A549 (cell line): ENCODE results near the gene ERRFI1. TPM values are rescaled to one million over a fixed set of nuclear protein-coding genes. Genes with fewer than 3 reads are reported as not detected.

Source experiments
- ATAC-seq, 2 experiments: fragments of 200-7000 bp in 1 of 2; fragments of >200 bp in 1 of 2; cut with Nextera tagmentation in 1 of 2; cut with Tn5 transposase in 1 of 2; 3 replicates each; pipeline versions ENCODE4 v1.8.0 to v1.9.1; 2018 to 2020; ENCODE audit warnings: mild to moderate bottlenecking in 1 of 2, moderate library complexity in 1 of 2
- CTCF ChIA-PET: fragments of 300-600 bp; sonication (Branson Sonifier 250); formaldehyde crosslinking; extraction: SDS; loops from one replicate; lab custom pipeline; 2021; ENCODE audit warnings: antibody characterized with exemption, inconsistent platforms; lab: Yijun Ruan, JAX
- POLR2A ChIA-PET: fragments of 350-600 bp; formaldehyde crosslinking; extraction: SDS; loops from one replicate; lab custom pipeline; 2021; ENCODE audit warnings: antibody characterized with exemption, inconsistent platforms; lab: Yijun Ruan, JAX
- DNase-seq, 2 experiments: peaks; one replicate each; pipeline versions ENCODE4 v3.0.0 to v3.0.0-alpha.2; 2011 to 2016; ENCODE audit warnings: low read depth in 1 of 2, low spot score in 1 of 2
- FAIRE-seq: peaks from 2 replicates; lab custom pipeline; 2011; peaks lifted over from hg19 to GRCh38; lab: Jason Lieb, UNC
- H3K27ac ChIP-seq, 2 experiments: fragments of >200 bp; sonication (Bioruptor Twin); formaldehyde crosslinking; 3 replicates each; pipeline ENCODE4 v1.5.1; 2016 to 2017
- H3K4me1 ChIP-seq: fragments of >200 bp; sonication (Bioruptor Twin); formaldehyde crosslinking; 3 replicates; pipeline ENCODE4 v1.6.1; 2016
- H3K4me2 ChIP-seq: fragments of >200 bp; sonication (Bioruptor Twin); formaldehyde crosslinking; 3 replicates; pipeline ENCODE4 v1.6.1; 2016
- H3K4me3 ChIP-seq: fragments of >200 bp; sonication (Bioruptor Twin); formaldehyde crosslinking; 3 replicates; pipeline ENCODE4 v1.5.1; 2016
- H3K9me3 ChIP-seq: fragments of >200 bp; sonication (Bioruptor Twin); formaldehyde crosslinking; 3 replicates; pipeline ENCODE4 v1.6.1; 2016
- BHLHE40 ChIP-seq: IDR thresholded peaks from 2 replicates; pipeline ENCODE4 v1.6.1; 2012; ENCODE audit warnings: low read depth, low read length, inconsistent platforms
- CEBPB ChIP-seq, 2 experiments: fragments of >200 bp in 1 of 2; sonication (Bioruptor Twin) in 1 of 2; formaldehyde crosslinking in 1 of 2; IDR thresholded peaks; 2 replicates each; pipeline ENCODE4 v1.6.1; 2012 to 2016
- CHD4 ChIP-seq: fragments of 200-600 bp; sonication (generic); IDR thresholded peaks from 2 replicates; pipeline ENCODE4 v1.6.1; 2016; ENCODE audit warnings: antibody characterized with exemption, mild to moderate bottlenecking, borderline replicate concordance
- E2F6 ChIP-seq: IDR thresholded peaks from 2 replicates; pipeline ENCODE4 v1.6.1; 2012; ENCODE audit warnings: low read depth, borderline replicate concordance
- EHF ChIP-seq: fragments of 250-450 bp; sonication (Bioruptor Pico); IDR thresholded peaks from 2 replicates; pipeline ENCODE4 v1.5.0; 2020; ENCODE audit warnings: mild to moderate bottlenecking
- EHMT2 ChIP-seq: fragments of 200-600 bp; sonication (generic); IDR thresholded peaks from 2 replicates; pipeline ENCODE4 v1.6.1; 2016; ENCODE audit warnings: antibody characterized with exemption, low read depth, mild to moderate bottlenecking, moderate library complexity
- EP300 ChIP-seq, 2 experiments: fragments of >200 bp; sonication (Bioruptor Twin); formaldehyde crosslinking; IDR thresholded peaks; 2 replicates in 1 of 2; 3 replicates in 1 of 2; pipeline ENCODE4 v1.6.1; 2016 to 2017
- FOSL2 ChIP-seq, 2 experiments: fragments of 450-650 bp in 1 of 2; fragments of >200 bp in 1 of 2; sonication (Bioruptor Twin) in 1 of 2; formaldehyde crosslinking; IDR thresholded peaks; 2 replicates each; pipeline versions ENCODE4 v1.5.0 to v1.6.1; 2016 to 2020; ENCODE audit warnings: mild to moderate bottlenecking in 1 of 2, moderate library complexity in 1 of 2
- GATA3 ChIP-seq: IDR thresholded peaks from 2 replicates; pipeline ENCODE4 v1.6.1; 2012; ENCODE audit warnings: borderline replicate concordance
- HEYL ChIP-seq: fragments of 250-450 bp; sonication (Bioruptor Pico); IDR thresholded peaks from 2 replicates; pipeline ENCODE4 v1.8.0; 2021; ENCODE audit warnings: mild to moderate bottlenecking, moderate library complexity
- HOXB13 ChIP-seq: fragments of 250-450 bp; sonication (Bioruptor Pico); IDR thresholded peaks from 2 replicates; pipeline ENCODE4 v1.5.0; 2020; ENCODE audit warnings: low read depth, mild to moderate bottlenecking, moderate library complexity
- HOXB5 ChIP-seq: fragments of 250-450 bp; sonication (Bioruptor Pico); IDR thresholded peaks from 2 replicates; pipeline ENCODE4 v1.5.0; 2020; ENCODE audit warnings: mild to moderate bottlenecking, moderate library complexity
- JUNB ChIP-seq: fragments of >200 bp; sonication (Bioruptor Twin); formaldehyde crosslinking; IDR thresholded peaks from 2 replicates; pipeline ENCODE4 v1.6.1; 2016
- KDM1A ChIP-seq: fragments of 200-600 bp; sonication (generic); IDR thresholded peaks from 2 replicates; pipeline ENCODE4 v1.6.1; 2016; ENCODE audit warnings: low read depth, mild to moderate bottlenecking
- MAZ ChIP-seq: fragments of 150-350 bp; IDR thresholded peaks from 2 replicates; pipeline ENCODE4 v1.6.1; 2014; ENCODE audit warnings: antibody characterized with exemption, low read depth, low read length, borderline replicate concordance
- NPAS2 ChIP-seq: fragments of 250-450 bp; sonication (Bioruptor Pico); IDR thresholded peaks from 2 replicates; pipeline ENCODE4 v1.8.0; 2022; ENCODE audit warnings: mild to moderate bottlenecking, moderate library complexity, borderline replicate concordance
- POLR2AphosphoS2 ChIP-seq: conservative IDR thresholded peaks from 2 replicates; pipeline ENCODE4 v1.6.1; 2012; ENCODE audit warnings: low read length, improper control_type of control experiment, inconsistent platforms
- RAD21 ChIP-seq, 2 experiments: fragments of >200 bp in 1 of 2; sonication (Bioruptor Twin) in 1 of 2; formaldehyde crosslinking in 1 of 2; IDR thresholded peaks in 1 of 2; conservative IDR thresholded peaks in 1 of 2; 2 replicates in 1 of 2; 3 replicates in 1 of 2; pipeline ENCODE4 v1.6.1; 2012 to 2018; ENCODE audit warnings: inconsistent platforms in 1 of 2
- RARB ChIP-seq: fragments of 250-450 bp; sonication (Bioruptor Pico); IDR thresholded peaks from 2 replicates; pipeline ENCODE4 v1.8.0; 2021; ENCODE audit warnings: mild to moderate bottlenecking, moderate library complexity
- RNF2 ChIP-seq: fragments of 200-600 bp; sonication (generic); IDR thresholded peaks from 2 replicates; pipeline ENCODE4 v1.6.1; 2016; ENCODE audit warnings: low read depth, mild to moderate bottlenecking, antibody characterized with exemption, moderate library complexity, borderline replicate concordance
- TFCP2L1 ChIP-seq: fragments of 250-450 bp; sonication (Bioruptor Pico); IDR thresholded peaks from 2 replicates; pipeline ENCODE4 v1.5.0; 2021; ENCODE audit warnings: mild to moderate bottlenecking
- TP53 ChIP-seq: fragments of 250-450 bp; sonication (Bioruptor Pico); IDR thresholded peaks from 2 replicates; pipeline ENCODE4 v1.5.0; 2021; ENCODE audit warnings: mild to moderate bottlenecking, moderate library complexity
- WGBS: methylation state at CpG from one replicate; pipeline ENCODE4 v1.1.6; 2017; ENCODE audit errors: missing lambda C conversion rate; 5-methylcytosine and 5-hydroxymethylcytosine counted together
- polyA plus RNA-seq, 4 experiments: library from polyadenylated mRNA; depleted of rRNA in 3 of 4; stranded (reverse); fragments of >200 nt; fragmentation: RNase III in 1 of 4; extraction: RNeasy Plus Mini Kit Qiagen cat#74134 plus additional on column Dnase treatment in 1 of 4; gene quantifications; 2 replicates in 3 of 4; 3 replicates in 1 of 4; pipeline ENCODE4 v1.2.3, GENCODE V29; 2011 to 2017
- TF ChIP-seq, protein P1 (sequence below): IDR thresholded peaks from 2 replicates; pipeline ENCODE4 v1.6.1; 2012
- TF ChIP-seq, protein P2 (sequence below): fragments of 250-450 bp; sonication (Bioruptor Pico); IDR thresholded peaks from 2 replicates; pipeline ENCODE4 v1.5.0; 2021; ENCODE audit warnings: mild to moderate bottlenecking, moderate library complexity, borderline replicate concordance
- TF ChIP-seq, protein P3 (sequence below): fragments of 200-600 bp; sonication (generic); IDR thresholded peaks from 2 replicates; pipeline ENCODE4 v1.6.1; 2016; ENCODE audit warnings: antibody characterized with exemption, mild to moderate bottlenecking, moderate library complexity
- TF ChIP-seq, protein P4 (sequence below): IDR thresholded peaks from 2 replicates; pipeline ENCODE4 v1.6.1; 2012

The ERRFI1 gene
- polyA plus RNA-seq, 2 of the 4 experiments (the other 2 are of a cell fraction): 51.0 to 217 TPM

- no peak for FAIRE-seq
- 15% methylated on average over 2 of the region's 2 CpGs for WGBS
- H3K4me1 ChIP-seq: peaks cover 100% of the 10 kb centered on the region
- CTCF ChIA-PET: interaction anchor here (0.8 to 13.0 kb wide), 35 partner anchors 10 to 351 kb away, joined by 3 to 172 read pairs (median 5); partner anchors contain the start of gene ERRFI1
- DNase-seq: no peak
- peak; percentile 71 to 78; a peak in 3 of 4 replicates for TF ChIP-seq CEBPB (IDR thresholded peaks at IDR 0.05)
- no peak for TF ChIP-seq HEYL (CRISPR knock-in tag)
- TF ChIP-seq GATA3: no peak
- no peak for TF ChIP-seq E2F6
- no peak for TF ChIP-seq EHMT2
- TF ChIP-seq POLR2AphosphoS2: 0 out of 2 replicates have a peak, but pooled peaks have one; percentile 12
- TF ChIP-seq, all 56 proteins: peak for 2
- ATAC-seq: peak; percentile 29 to 41; a peak in 4 of 6 replicates
- POLR2A ChIA-PET: interaction anchor here (0.6 to 1.3 kb wide), 7 partner anchors 8 to 298 kb away, joined by 3 to 9 read pairs (median 4); partner anchors contain the start of gene ERRFI1
- H3K4me2 ChIP-seq: peak overlapping the region; percentile 86
- H3K4me3 ChIP-seq: peak overlapping the region; percentile 26; the same call in 1 of the 3 replicates
- no peaks in the 10 kb centered on the region for H3K9me3 ChIP-seq
- H3K27ac ChIP-seq: peak overlapping the region; percentile 68 to 82
Measured at GRCh38 chr1:8015809-8016165, 10.3 kb downstream of the ERRFI1 start.

DNA sequence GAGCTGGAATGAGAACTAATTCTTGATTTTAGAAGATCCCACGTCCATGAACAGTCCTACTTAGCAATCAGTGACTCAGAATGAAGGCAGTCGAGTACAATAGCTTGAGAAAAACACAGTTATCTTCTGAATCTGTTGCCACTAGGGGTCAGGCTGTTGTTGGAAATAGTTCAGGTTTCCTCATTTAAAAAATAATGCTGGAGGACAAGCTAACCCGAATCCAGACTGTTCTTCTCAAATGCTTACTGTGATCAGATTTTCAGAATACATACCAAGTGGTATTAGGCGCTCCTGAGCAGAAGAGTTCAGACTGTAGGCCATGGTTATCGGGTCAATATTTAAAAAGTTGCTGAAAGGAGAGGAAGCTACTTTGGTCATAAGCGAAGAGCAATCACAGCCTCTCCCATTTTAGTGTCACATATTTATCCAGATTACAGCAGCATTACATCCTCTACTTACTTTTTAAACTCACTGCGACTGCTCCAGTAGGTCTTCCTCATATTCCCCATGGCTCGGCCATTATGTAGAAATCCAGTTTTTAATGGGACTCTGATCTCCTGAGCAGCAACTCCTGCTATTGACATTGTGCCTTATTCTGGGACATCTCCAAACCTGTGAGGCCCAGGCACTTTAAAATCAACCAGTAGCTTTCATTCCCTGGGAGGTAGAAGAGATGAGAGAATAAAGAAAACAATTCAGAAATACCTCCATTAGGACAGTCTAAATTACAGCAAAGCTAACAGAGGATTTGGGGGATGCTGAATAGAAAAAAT lies 10.9 kb downstream of the ERRFI1 start:
- POLR2A ChIA-PET: interaction anchor here (0.6 to 1.3 kb wide), 10 partner anchors 9 to 299 kb away, joined by 3 to 9 read pairs (median 4); partner anchors contain the start of gene ERRFI1
- DNase-seq (peak; percentile 22 to 72), ATAC-seq (peak; percentile 41 to 45; a peak in 4 of 6 replicates), FAIRE-seq (no peak)
- 14% methylated on average over 8 of the region's 8 CpGs for WGBS
- Histone ChIP-seq H3K9me3 (no peaks in the 10 kb centered on the region), H3K4me3 (peak overlapping the region; percentile 26; the same call in 1 of the 3 replicates), H3K4me2 (peak overlapping the region; percentile 86), H3K4me1 (peaks cover 100% of the 10 kb centered on the region), H3K27ac (peak overlapping the region; percentile 68 to 82)
- CTCF ChIA-PET: interaction anchor here (0.8 to 13.0 kb wide), 52 partner anchors 10 to 378 kb away, joined by 3 to 172 read pairs (median 4); partner anchors contain the start of genes ERRFI1 and SLC45A1
- TF ChIP-seq, protein P1, sequence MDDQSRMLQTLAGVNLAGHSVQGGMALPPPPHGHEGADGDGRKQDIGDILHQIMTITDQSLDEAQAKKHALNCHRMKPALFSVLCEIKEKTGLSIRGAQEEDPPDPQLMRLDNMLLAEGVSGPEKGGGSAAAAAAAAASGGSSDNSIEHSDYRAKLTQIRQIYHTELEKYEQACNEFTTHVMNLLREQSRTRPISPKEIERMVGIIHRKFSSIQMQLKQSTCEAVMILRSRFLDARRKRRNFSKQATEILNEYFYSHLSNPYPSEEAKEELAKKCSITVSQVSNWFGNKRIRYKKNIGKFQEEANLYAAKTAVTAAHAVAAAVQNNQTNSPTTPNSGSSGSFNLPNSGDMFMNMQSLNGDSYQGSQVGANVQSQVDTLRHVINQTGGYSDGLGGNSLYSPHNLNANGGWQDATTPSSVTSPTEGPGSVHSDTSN: no peak
- no peak for TF ChIP-seq E2F6
- TF ChIP-seq, protein P2, sequence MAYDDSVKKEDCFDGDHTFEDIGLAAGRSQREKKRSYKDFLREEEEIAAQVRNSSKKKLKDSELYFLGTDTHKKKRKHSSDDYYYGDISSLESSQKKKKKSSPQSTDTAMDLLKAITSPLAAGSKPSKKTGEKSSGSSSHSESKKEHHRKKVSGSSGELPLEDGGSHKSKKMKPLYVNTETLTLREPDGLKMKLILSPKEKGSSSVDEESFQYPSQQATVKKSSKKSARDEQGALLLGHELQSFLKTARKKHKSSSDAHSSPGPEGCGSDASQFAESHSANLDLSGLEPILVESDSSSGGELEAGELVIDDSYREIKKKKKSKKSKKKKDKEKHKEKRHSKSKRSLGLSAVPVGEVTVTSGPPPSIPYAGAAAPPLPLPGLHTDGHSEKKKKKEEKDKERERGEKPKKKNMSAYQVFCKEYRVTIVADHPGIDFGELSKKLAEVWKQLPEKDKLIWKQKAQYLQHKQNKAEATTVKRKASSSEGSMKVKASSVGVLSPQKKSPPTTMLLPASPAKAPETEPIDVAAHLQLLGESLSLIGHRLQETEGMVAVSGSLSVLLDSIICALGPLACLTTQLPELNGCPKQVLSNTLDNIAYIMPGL: no peak
- TF ChIP-seq TFCP2L1 (CRISPR knock-in tag): no peak
- no peak for TF ChIP-seq RNF2
- TF ChIP-seq FOSL2 (IDR thresholded peaks at IDR 0.05): no peak
- peak; percentile 62 for TF ChIP-seq FOSL2 (CRISPR knock-in tag; IDR thresholded peaks at IDR 0.05)
- TF ChIP-seq BHLHE40: no peak
- no peak for TF ChIP-seq KDM1A
- TF ChIP-seq, protein P3, sequence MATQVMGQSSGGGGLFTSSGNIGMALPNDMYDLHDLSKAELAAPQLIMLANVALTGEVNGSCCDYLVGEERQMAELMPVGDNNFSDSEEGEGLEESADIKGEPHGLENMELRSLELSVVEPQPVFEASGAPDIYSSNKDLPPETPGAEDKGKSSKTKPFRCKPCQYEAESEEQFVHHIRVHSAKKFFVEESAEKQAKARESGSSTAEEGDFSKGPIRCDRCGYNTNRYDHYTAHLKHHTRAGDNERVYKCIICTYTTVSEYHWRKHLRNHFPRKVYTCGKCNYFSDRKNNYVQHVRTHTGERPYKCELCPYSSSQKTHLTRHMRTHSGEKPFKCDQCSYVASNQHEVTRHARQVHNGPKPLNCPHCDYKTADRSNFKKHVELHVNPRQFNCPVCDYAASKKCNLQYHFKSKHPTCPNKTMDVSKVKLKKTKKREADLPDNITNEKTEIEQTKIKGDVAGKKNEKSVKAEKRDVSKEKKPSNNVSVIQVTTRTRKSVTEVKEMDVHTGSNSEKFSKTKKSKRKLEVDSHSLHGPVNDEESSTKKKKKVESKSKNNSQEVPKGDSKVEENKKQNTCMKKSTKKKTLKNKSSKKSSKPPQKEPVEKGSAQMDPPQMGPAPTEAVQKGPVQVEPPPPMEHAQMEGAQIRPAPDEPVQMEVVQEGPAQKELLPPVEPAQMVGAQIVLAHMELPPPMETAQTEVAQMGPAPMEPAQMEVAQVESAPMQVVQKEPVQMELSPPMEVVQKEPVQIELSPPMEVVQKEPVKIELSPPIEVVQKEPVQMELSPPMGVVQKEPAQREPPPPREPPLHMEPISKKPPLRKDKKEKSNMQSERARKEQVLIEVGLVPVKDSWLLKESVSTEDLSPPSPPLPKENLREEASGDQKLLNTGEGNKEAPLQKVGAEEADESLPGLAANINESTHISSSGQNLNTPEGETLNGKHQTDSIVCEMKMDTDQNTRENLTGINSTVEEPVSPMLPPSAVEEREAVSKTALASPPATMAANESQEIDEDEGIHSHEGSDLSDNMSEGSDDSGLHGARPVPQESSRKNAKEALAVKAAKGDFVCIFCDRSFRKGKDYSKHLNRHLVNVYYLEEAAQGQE: no peak
- TF ChIP-seq EP300 (IDR thresholded peaks at IDR 0.05): no peak
- peak; percentile 73 to 77 for TF ChIP-seq RAD21 (conservative IDR thresholded peaks at IDR 0.05 in 1 of 2, IDR thresholded peaks at IDR 0.05 in 1 of 2)
- no peak for TF ChIP-seq EHF (CRISPR knock-in tag)
- TF ChIP-seq TP53 (CRISPR knock-in tag): no peak
- no peak for TF ChIP-seq JUNB
- peak; percentile 78 for TF ChIP-seq GATA3
- no peak for TF ChIP-seq HOXB13 (CRISPR knock-in tag)
- no peak for TF ChIP-seq HOXB5
- no peak for TF ChIP-seq RARB (CRISPR knock-in tag)
- TF ChIP-seq CHD4: no peak
- TF ChIP-seq MAZ: no peak
- no peak for TF ChIP-seq NPAS2 (CRISPR knock-in tag)
- TF ChIP-seq, protein P4, sequence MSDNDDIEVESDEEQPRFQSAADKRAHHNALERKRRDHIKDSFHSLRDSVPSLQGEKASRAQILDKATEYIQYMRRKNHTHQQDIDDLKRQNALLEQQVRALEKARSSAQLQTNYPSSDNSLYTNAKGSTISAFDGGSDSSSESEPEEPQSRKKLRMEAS: no peak
